ENCODE results near the gene HTRA1.

The HTRA1 gene

DNA sequence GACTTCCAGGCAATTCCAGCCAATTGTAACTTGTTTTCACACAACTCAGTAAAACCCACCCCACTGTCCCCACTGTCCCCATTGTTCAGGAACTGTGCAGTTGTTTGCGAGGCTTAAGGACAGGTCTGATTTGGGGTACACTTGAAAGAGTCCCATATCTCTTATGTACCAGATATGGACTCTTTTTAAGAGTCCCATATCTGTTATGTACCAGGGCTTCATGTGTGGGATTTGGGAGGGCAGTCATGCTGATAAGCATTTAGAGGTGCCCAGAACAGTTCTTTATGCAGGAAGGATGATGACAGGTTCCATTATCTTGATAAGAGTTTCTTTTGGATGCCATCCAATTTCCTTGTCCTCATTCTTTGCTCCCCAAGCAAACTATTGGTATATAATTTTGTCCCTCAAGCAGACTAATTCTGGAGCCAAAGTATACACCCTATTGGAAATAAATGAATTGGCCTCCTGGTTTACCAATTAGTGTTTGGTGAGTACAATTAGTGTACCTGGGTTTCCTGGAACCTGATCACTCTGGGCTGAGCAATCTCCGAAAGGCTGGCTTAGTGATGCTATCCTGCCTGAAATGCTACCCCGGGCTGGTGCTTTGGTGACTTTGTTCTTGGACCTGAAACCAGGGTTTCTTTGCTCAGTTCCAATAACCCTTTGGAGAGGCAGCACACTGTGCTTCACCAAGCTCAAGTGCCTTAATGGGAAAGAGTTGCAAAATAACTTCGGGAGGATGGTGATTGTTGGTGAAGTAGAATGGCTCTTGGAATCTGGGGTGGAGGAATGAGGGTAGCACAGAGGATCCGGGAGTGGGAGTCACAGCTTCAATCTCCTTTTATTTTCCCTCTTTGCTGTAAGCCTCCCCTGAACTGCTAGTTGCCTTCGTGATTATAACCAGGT lies 93.0 kb downstream of the HTRA1 start:
- no peak for DNase-seq (ENCODE audit: low spot score)

DNA sequence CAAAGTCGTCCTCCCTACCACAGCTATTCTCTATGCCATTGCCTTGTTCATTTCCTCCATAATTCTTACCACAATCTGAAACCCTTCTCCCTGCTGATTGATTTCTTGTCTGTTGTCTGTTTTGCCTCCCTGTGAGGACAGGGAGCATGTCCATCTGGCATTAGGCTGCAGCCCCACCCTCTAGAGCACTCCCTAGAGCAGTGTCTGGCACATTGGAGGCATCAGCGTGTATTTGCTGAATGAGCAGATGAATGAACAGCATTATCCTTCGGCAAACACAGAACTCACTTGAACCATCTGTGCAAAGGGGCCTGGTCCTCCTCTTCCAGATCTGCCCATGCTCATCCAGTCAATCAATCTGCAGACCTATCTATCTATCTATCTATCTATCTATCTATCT lies 94.1 kb downstream of the HTRA1 start:
- DNase-seq (ENCODE audit: low spot score), result no peak

DNA sequence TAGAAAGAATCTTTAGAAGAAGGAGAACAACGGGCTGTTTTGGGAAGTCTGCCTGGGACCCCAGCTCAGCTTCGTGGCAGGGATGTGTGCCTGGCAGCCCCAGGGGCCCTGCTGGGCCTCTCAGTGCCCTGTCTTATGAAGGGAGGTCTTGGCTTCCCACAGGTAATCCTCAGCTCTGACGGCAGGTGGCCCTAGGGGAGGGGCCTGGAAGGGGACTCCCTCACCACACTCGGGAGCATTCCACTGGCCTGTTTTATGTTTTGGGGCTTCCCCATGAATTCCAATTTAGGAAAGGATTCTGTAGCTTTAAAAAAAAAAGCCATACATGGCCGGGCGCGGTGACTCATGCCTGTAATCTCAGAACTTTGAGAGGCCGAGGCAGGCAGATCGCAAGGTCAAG lies 96.2 kb downstream of the HTRA1 start:
- DNase-seq (ENCODE audit: low spot score), result peak; percentile 68

DNA sequence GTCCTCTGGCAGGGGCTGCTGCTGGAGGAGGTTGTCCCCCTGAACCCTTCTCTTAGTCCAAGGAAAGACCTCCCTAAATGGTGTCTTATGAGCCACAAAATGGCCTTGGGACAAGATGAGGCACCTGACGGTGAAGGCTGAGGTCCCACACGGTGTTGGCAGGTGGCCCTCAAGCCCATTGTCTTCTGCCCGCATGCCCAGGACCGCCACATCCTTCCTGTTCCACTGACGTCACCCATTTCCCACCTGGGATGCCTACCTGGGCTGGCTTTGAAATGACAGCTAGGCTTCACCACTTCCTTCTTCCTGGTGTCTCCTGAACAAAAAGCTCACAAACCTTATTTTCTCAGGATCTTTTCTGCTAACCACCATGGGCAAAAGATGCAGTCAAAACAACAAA lies 97.1 kb downstream of the HTRA1 start:
- DNase-seq (ENCODE audit: low spot score), result no peak

DNA sequence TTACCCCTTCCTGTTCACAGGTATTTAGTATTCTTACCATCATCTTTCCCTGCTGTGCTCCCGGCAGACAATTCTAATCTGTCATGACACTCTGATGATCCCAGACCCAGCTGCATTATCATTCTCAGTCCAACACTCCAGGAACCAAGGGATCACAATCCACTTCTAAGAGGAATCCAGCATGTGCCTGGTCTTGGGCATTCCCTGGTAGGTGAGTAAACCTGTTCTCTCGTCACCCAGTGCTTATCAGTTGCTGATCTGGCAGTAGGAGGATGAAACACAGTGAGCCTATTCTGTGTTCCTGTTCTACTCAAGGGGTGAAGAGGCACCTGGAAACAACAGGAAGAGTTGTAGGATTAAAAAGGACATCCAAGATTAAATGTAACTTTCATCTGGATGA lies 97.9 kb downstream of the HTRA1 start:
- DNase-seq (ENCODE audit: low spot score), result no peak

DNA sequence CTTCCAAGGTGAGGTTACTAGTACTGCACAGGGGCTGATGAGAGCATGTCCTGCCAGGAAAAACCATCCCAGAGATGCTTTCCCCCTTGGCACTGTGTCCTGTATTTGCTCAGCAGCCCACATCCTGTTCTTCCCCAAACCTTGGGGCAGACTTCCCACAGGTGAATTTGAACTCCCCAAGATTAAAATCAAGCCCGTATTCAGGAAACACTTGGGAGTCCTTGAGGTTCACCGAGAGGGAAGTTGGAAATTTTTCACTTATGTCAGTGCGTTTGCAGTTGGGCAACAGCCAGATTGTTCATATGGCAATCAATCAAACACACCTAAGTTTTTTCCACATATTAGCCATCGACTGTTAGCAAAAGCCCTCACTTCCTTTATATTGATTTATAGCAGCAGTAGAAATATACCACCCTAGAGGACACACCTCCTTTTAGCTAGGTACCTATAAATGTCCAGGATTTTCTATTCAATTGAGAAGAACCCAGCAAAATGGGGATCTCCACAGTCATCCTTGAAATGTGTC lies 99.0 kb downstream of the HTRA1 start, which contains the start of gene DMBT1:
Gene DMBT1 (plus strand): TSS at position 476 of the 526 bp plus-strand sequence. CDS start 17 bp downstream, at position 493.
- DNase-seq (ENCODE audit: low spot score), result no peak

DNA sequence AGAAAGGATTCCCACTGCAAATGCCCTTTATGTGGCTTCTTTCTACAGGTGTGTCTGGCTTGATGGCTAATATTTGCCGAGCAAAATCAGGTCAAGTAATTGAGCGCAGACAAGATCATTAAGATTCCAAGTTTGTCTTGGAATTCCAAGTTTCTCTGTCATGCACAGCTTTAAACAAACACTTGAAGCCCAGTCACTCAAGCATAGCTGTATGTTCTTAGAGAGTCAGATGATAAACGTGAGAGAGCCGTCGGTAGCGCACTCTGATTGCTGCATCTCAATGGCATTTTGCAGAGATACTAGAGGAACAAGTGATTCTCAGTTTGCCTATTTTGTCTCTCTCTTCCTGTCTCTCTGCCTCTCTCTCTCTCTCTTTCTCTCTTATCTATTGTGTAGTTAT lies 99.9 kb downstream of the HTRA1 start:
- no peak for DNase-seq (ENCODE audit: low spot score)

DNA sequence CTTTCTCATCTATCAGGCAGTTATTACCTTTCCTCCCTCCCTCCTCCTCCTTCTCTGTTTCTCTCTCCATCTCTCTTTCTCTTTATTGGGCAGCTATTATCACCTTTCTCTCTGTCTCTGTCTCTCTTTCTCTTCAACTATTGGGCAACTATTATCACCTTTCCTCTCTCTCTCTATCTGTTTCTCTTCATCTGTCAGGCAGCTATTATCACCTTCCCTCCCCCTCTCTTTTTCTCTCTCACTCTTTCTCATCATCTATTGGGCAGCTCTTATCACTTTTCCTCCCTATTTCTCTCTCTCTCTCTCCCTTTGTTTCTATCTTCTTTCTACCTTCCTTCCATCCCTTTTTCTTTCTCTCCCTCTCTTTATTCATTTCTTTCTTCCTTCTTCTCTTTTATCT lies 100.4 kb downstream of the HTRA1 start:
- no peak for DNase-seq (ENCODE audit: low spot score)

All from iPS-NIHi11 (cell line).